Esophagus (tissue), 2 donors: ENCODE measurements around the gene UBE3C. TPM values are rescaled to one million over a fixed set of nuclear protein-coding genes. Genes with fewer than 3 reads are reported as not detected.
"Not testable (repeated sequence)": the region's sequence is repeated elsewhere in the genome, so short reads cannot be mapped to it uniquely, and the experiment has no call there.

Experiments used
- H3K27ac ChIP-seq, 2 donors: one replicate each; pipeline ENCODE4 v1.5.1; 2013; ENCODE audit warnings: low read depth in 2 of 2, mild to moderate bottlenecking in 2 of 2, inconsistent platforms in 1 of 2, low read length in 1 of 2, moderate library complexity in 1 of 2
- H3K27me3 ChIP-seq, 2 donors: one replicate each; pipeline ENCODE4 v1.6.1; 2013; ENCODE audit warnings: low read length in 2 of 2, control low read depth in 1 of 2, mild to moderate bottlenecking in 1 of 2; ENCODE audit not compliant: insufficient read depth in 2 of 2, control insufficient read depth in 1 of 2
- H3K36me3 ChIP-seq, 2 donors: one replicate each; pipeline ENCODE4 v1.6.1; 2013; ENCODE audit warnings: low read length in 1 of 2; ENCODE audit not compliant: control insufficient read depth in 2 of 2, insufficient read depth in 2 of 2
- H3K4me1 ChIP-seq, 2 donors: one replicate each; pipeline ENCODE4 v1.6.1; 2013; ENCODE audit warnings: low read length in 1 of 2; ENCODE audit not compliant: control insufficient read depth in 2 of 2, insufficient read depth in 2 of 2
- H3K4me3 ChIP-seq, 2 donors: one replicate each; pipeline ENCODE4 v1.5.1; 2013; ENCODE audit warnings: low read length in 2 of 2, mild to moderate bottlenecking in 2 of 2, low read depth in 1 of 2, moderate library complexity in 1 of 2
- H3K9me3 ChIP-seq, 2 donors: one replicate each; pipeline ENCODE4 v1.6.1; 2013; ENCODE audit warnings: mild to moderate bottlenecking in 2 of 2, low read depth in 1 of 2, low read length in 1 of 2, moderate library complexity in 1 of 2; ENCODE audit not compliant: control insufficient read depth in 2 of 2, insufficient read depth in 1 of 2
- WGBS, 2 donors: extraction: QIAGEN DNeasy Blood & Tissue Kit; methylation state at CpG; one replicate each; pipeline ENCODE4 v1.1.7; 2013; 5-methylcytosine and 5-hydroxymethylcytosine counted together
- polyA plus RNA-seq, 2 donors: library from polyadenylated mRNA; stranded (reverse); fragments of 200-250 nt; gene quantifications; one replicate each; pipeline ENCODE4 v1.2.3, GENCODE V29; 2013
- donor health status: healthy with polysubstance abuse.
- donor health status: Bipolar disorder and iron deficiency.

UBE3C gene
- 10 to 100 TPM; 12.6 to 23.0 TPM for polyA plus RNA-seq

GRCh38 chr7:157138424-157139110 lies at the start of gene UBE3C:
UBE3C (plus strand) TSS chr7:157138926; CDS start chr7:157139273, 347 bp downstream.
- peak within 1 kb of the TSS; percentile 98 to 99 for H3K27ac ChIP-seq
- no peaks in the 10 kb centered on the region for H3K27me3 ChIP-seq
- peaks cover 5 to 16% of the 10 kb centered on the region in 2 donors for H3K4me1 ChIP-seq
- peaks cover 5 to 11% of the 10 kb centered on the region in 2 donors for H3K36me3 ChIP-seq
- WGBS, 2 donors, result 1% methylated on average over 57 to 80 of the region's 80 CpGs
- H3K4me3 ChIP-seq, result peak within 1 kb of the TSS; percentile 78 to 80
- no peaks in the 10 kb centered on the region for H3K9me3 ChIP-seq

GRCh38 chr7:157089100-157089610 lies 49.6 kb upstream of the UBE3C start:
- 43 to 56% methylated on average over 15 of the region's 15 CpGs for WGBS, 2 donors
- peaks cover 0 to 13% of the 10 kb centered on the region in 2 donors for H3K9me3 ChIP-seq
- no peak overlapping the region for H3K27ac ChIP-seq
- no peaks in the 10 kb centered on the region for H3K4me1 ChIP-seq
- no peak overlapping the region for H3K4me3 ChIP-seq
- no peaks in the 10 kb centered on the region for H3K36me3 ChIP-seq
- no peaks in the 10 kb centered on the region for H3K27me3 ChIP-seq

- Histone ChIP-seq H3K27ac (no peak overlapping the region), H3K4me3 (no peak overlapping the region), H3K27me3 (no peaks in the 10 kb centered on the region), H3K4me1 (no peaks in the 10 kb centered on the region), H3K9me3 (peaks cover 0 to 8% of the 10 kb centered on the region in 2 donors), H3K36me3 (no peaks in the 10 kb centered on the region)
- 87 to 90% methylated on average over 25 of the region's 25 CpGs for WGBS, 2 donors
These were observed 48.1 kb upstream of the UBE3C start for GRCh38 chr7:157090485-157091165.

- Histone ChIP-seq H3K36me3 (no peaks in the 10 kb centered on the region), H3K27ac (no peak overlapping the region), H3K4me1 (no peaks in the 10 kb centered on the region), H3K9me3 (peaks cover 0 to 12% of the 10 kb centered on the region in 2 donors), H3K4me3 (no peak overlapping the region), H3K27me3 (peaks cover 0 to 4% of the 10 kb centered on the region in 2 donors)
- 61 to 67% methylated on average over 26 of the region's 26 CpGs for WGBS, 2 donors
These were observed 42.3 kb upstream of the UBE3C start for GRCh38 chr7:157096286-157097055.

GRCh38 chr7:157097056-157097329 lies 41.7 kb upstream of the UBE3C start:
- 43 to 48% methylated on average over 10 of the region's 10 CpGs for WGBS, 2 donors
- no peak overlapping the region for H3K4me3 ChIP-seq
- H3K36me3 ChIP-seq, result no peaks in the 10 kb centered on the region
- H3K27me3 ChIP-seq, result peaks cover 0 to 4% of the 10 kb centered on the region in 2 donors
- H3K4me1 ChIP-seq, result no peaks in the 10 kb centered on the region
- no peak overlapping the region for H3K27ac ChIP-seq
- peaks cover 0 to 12% of the 10 kb centered on the region in 2 donors for H3K9me3 ChIP-seq

DNA sequence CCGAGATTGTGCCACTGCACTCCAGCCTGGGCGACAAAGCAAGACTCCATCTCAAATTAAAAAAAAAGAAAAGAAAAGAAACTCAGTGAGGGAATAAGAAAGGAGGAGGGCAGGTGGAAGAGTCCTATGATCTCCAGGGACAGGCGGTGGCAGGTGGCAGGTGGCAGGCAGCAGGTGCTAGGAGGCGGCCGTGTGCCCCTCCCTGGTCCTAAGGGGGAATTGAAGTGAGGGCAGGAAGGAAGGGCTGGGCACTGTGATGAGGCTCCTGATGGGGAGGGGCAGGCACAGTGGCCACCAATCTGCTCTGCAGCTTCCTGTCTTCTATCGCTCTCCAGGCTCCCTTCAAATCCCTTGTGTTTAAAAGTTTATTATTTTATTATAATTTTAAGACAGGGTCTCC lies 41.2 kb upstream of the UBE3C start:
- H3K36me3 ChIP-seq, result no peaks in the 10 kb centered on the region
- peaks cover 0 to 4% of the 10 kb centered on the region in 2 donors for H3K27me3 ChIP-seq
- no peaks in the 10 kb centered on the region for H3K4me1 ChIP-seq
- H3K9me3 ChIP-seq, result peaks cover 0 to 12% of the 10 kb centered on the region in 2 donors
- no peak overlapping the region for H3K4me3 ChIP-seq
- H3K27ac ChIP-seq, result no peak overlapping the region
- WGBS, 2 donors, result 54 to 59% methylated on average over 6 of the region's 6 CpGs

GRCh38 chr7:157100005-157100404 lies 38.7 kb upstream of the UBE3C start:
- H3K27ac ChIP-seq, H3K27me3 ChIP-seq, H3K4me1 ChIP-seq, H3K4me3 ChIP-seq, H3K9me3 ChIP-seq, H3K36me3 ChIP-seq: not testable (repeated sequence)
- 91 to 99% methylated on average over 3 of the region's 3 CpGs for WGBS, 2 donors

DNA sequence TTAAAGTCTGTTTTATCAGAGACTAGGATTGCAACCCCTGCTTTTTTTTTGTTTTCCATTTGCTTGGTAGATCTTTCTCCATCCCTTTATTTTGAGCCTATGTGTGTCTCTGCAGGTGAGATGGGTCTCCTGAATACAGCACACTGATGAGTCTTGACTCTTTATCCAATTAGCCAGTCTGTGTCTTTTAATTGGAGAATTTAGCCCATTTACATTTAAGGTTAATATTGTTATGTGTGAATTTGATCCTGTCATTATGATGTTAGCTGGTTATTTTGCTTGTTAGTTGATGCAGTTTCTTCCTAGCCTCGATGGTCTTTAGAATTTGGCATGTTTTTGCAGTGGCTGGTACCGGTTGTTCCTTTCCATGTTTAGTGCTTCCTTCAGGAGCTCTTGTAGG lies 35.1 kb upstream of the UBE3C start:
- WGBS, 2 donors, result 67 to 78% methylated on average over 2 of the region's 2 CpGs
- H3K4me3 ChIP-seq, H3K36me3 ChIP-seq, H3K27me3 ChIP-seq, H3K9me3 ChIP-seq, H3K4me1 ChIP-seq, H3K27ac ChIP-seq: not testable (repeated sequence)

DNA sequence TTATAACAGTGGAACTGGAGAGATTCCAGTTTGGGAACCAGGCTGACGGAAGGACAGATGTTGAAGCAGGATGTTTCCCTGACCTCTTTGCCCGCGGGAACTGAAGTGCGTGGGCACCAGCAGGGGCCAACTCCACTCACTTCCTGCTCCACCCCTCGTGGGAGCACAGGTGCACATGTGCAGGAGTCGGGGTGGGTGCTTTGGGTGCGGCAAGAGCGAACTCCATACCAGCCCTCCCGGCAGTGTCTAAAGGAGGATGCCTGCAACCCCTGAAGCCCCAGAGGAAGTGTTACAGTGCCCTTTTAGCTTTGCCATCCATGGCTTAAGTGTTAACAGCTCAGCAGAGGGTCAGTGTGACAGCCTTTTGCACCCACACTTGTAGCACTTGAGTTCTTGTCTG lies 27.4 kb upstream of the UBE3C start:
- H3K27me3 ChIP-seq, result no peaks in the 10 kb centered on the region
- H3K36me3 ChIP-seq, result no peaks in the 10 kb centered on the region
- 83 to 90% methylated on average over 9 of the region's 9 CpGs for WGBS, 2 donors
- H3K27ac ChIP-seq, result no peak overlapping the region
- H3K4me1 ChIP-seq, result no peaks in the 10 kb centered on the region
- peaks cover 3 to 11% of the 10 kb centered on the region in 2 donors for H3K9me3 ChIP-seq
- no peak overlapping the region for H3K4me3 ChIP-seq
